ENCODE results near the gene PCDH9. TPM values are rescaled to one million over a fixed set of nuclear protein-coding genes. Genes with fewer than 3 reads are reported as not detected.

PCDH9 gene
- polyA plus RNA-seq, 1 of the 3 experiments (the other 2 are of a cell fraction) = 1.3 TPM

GRCh38 chr13:66847541-66847940 is 382.6 kb downstream of the PCDH9 start:
- H3K9me3 ChIP-seq = no peaks in the 10 kb centered on the region; the same call in 1 of the 2 replicates
- no peaks in the 10 kb centered on the region for H3K36me3 ChIP-seq (replicated peaks in 1 of 2; ENCODE audit: control insufficient read depth in 1 of 2, insufficient read depth in 2 of 2, low read length in 1 of 2)
- TF ChIP-seq TEAD4 (IDR thresholded peaks at IDR 0.05; ENCODE audit: borderline replicate concordance, insufficient read depth) (no peak), MAX (IDR thresholded peaks at IDR 0.05; ENCODE audit: low read depth) (no peak), FOXM1 (IDR thresholded peaks at IDR 0.05; ENCODE audit: low read depth) (no peak), MXI1 (IDR thresholded peaks at IDR 0.05; ENCODE audit: low read depth, low read length) (no peak), FOSL2 (IDR thresholded peaks at IDR 0.05; ENCODE audit: borderline replicate concordance, low read depth) (no peak), ELF1 (IDR thresholded peaks at IDR 0.05) (no peak), ZBTB33 (IDR thresholded peaks at IDR 0.05; ENCODE audit: borderline replicate concordance, low read depth) (no peak), EZH2phosphoT487 (IDR thresholded peaks at IDR 0.05; ENCODE audit: borderline replicate concordance, low read depth) (no peak), GABPA (IDR thresholded peaks at IDR 0.05; ENCODE audit: low read depth) (no peak), RFX5 (IDR thresholded peaks at IDR 0.05; ENCODE audit: low read length) (no peak), CHD2 (IDR thresholded peaks at IDR 0.05; ENCODE audit: low read length, partially characterized antibody) (no peak), FOXJ3 (CRISPR knock-in tag; IDR thresholded peaks at IDR 0.05) (no peak), CTCF (IDR thresholded peaks at IDR 0.05) (no peak), NFIC (IDR thresholded peaks at IDR 0.05; ENCODE audit: borderline replicate concordance) (no peak)
- TF ChIP-seq, protein P1, sequence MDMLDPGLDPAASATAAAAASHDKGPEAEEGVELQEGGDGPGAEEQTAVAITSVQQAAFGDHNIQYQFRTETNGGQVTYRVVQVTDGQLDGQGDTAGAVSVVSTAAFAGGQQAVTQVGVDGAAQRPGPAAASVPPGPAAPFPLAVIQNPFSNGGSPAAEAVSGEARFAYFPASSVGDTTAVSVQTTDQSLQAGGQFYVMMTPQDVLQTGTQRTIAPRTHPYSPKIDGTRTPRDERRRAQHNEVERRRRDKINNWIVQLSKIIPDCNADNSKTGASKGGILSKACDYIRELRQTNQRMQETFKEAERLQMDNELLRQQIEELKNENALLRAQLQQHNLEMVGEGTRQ (IDR thresholded peaks at IDR 0.05; ENCODE audit: borderline replicate concordance, low read depth, low read length) = no peak
- TF ChIP-seq, protein P2, sequence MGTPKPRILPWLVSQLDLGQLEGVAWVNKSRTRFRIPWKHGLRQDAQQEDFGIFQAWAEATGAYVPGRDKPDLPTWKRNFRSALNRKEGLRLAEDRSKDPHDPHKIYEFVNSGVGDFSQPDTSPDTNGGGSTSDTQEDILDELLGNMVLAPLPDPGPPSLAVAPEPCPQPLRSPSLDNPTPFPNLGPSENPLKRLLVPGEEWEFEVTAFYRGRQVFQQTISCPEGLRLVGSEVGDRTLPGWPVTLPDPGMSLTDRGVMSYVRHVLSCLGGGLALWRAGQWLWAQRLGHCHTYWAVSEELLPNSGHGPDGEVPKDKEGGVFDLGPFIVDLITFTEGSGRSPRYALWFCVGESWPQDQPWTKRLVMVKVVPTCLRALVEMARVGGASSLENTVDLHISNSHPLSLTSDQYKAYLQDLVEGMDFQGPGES (IDR thresholded peaks at IDR 0.05; ENCODE audit: low read depth, low read length) = no peak
- TF ChIP-seq, protein P3, sequence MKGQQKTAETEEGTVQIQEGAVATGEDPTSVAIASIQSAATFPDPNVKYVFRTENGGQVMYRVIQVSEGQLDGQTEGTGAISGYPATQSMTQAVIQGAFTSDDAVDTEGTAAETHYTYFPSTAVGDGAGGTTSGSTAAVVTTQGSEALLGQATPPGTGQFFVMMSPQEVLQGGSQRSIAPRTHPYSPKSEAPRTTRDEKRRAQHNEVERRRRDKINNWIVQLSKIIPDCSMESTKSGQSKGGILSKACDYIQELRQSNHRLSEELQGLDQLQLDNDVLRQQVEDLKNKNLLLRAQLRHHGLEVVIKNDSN (IDR thresholded peaks at IDR 0.05; ENCODE audit: borderline replicate concordance, low read depth) = no peak
- H3K27me3 ChIP-seq (ENCODE audit: insufficient read depth) = no peaks in the 10 kb centered on the region
- WGBS (ENCODE audit: low lambda C conversion rate) = 89% methylated on average over 6 of the region's 6 CpGs
- H3K79me2 ChIP-seq (ENCODE audit: insufficient read depth) = no peaks in the 10 kb centered on the region
- H3K9me2 ChIP-seq = no peaks in the 10 kb centered on the region
- no peak overlapping the region for H3K4me2 ChIP-seq
- no peak overlapping the region for H2AFZ ChIP-seq (ENCODE audit: low read depth)
- no peak overlapping the region for H3K27ac ChIP-seq (ENCODE audit: low read depth in 2 of 2, low read length in 1 of 2)
- H4K20me1 ChIP-seq (ENCODE audit: insufficient read depth) = no peaks in the 10 kb centered on the region
- H3K9ac ChIP-seq = no peak overlapping the region
- H3K4me1 ChIP-seq (ENCODE audit: control insufficient read depth in 1 of 2, insufficient read depth in 2 of 2, low read depth in 1 of 2, low read length in 1 of 2) = no peaks in the 10 kb centered on the region
- no peak for DNase-seq
- ChIA-PET POLR2A (no interaction called here), CTCF (interaction anchor here (1.0 kb wide), 1 partner anchor 38 kb away, joined by 3 read pairs; no protein-coding TSS in a partner anchor)
- no peak overlapping the region for H3K4me3 ChIP-seq (ENCODE audit: low read depth in 2 of 2, low read length in 1 of 2)
- no peaks in the 10 kb centered on the region for H3F3A ChIP-seq (replicated peaks; ENCODE audit: insufficient read depth)

Data from SK-N-SH (cell line).